ENCODE results near the gene CAMK1.

Gene CAMK1

DNA sequence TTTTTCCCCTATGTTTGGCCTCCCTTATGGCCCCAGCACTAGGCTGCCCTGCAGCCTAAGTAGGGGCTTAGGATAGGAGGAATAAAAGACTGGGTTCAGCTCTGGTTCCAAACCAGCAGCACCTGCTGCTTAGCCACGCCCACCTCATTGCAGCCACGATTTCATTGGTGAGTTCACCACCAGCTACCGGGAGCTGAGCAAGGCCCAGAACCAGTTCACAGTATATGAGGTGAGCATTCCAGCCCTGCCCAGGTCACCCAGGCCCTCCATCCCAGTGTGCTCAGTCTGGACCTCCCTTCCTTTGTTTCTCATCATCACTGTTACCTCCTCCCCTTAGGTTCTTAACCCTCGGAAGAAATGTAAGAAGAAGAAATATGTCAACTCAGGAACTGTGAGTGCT is 54.6 kb downstream of the CAMK1 start:
- no peak for DNase-seq (ENCODE audit: low read depth)
- no peak overlapping the region for H3K4me3 ChIP-seq (ENCODE audit: low read depth, low read length)
- TF ChIP-seq, protein P1, sequence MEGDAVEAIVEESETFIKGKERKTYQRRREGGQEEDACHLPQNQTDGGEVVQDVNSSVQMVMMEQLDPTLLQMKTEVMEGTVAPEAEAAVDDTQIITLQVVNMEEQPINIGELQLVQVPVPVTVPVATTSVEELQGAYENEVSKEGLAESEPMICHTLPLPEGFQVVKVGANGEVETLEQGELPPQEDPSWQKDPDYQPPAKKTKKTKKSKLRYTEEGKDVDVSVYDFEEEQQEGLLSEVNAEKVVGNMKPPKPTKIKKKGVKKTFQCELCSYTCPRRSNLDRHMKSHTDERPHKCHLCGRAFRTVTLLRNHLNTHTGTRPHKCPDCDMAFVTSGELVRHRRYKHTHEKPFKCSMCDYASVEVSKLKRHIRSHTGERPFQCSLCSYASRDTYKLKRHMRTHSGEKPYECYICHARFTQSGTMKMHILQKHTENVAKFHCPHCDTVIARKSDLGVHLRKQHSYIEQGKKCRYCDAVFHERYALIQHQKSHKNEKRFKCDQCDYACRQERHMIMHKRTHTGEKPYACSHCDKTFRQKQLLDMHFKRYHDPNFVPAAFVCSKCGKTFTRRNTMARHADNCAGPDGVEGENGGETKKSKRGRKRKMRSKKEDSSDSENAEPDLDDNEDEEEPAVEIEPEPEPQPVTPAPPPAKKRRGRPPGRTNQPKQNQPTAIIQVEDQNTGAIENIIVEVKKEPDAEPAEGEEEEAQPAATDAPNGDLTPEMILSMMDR (conservative IDR thresholded peaks at IDR 0.05; ENCODE audit: low read depth, low read length), result no peak

DNA sequence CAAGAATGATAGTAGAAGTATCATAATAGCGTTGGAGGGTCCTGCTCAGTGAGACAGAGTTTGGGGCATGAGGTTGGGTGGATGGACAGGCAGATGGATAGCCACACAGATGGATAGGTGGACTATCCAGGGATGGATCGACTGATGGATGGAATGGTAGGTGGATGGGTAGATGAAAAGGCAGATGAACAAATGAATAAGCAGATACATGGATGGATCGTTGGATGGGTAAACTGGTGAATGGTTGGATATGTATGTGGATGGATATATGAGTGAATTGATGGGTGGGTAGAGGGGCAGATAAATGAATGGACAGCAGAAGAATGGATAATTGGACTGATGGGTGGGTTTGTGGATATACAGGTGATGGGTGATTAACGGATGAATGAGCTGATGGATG is 56.6 kb downstream of the CAMK1 start:
- DNase-seq (ENCODE audit: low read depth), result no peak
- H3K4me3 ChIP-seq (ENCODE audit: low read depth, low read length), result no peak overlapping the region
- TF ChIP-seq, protein P1 (conservative IDR thresholded peaks at IDR 0.05; ENCODE audit: low read depth, low read length), result no peak

DNA sequence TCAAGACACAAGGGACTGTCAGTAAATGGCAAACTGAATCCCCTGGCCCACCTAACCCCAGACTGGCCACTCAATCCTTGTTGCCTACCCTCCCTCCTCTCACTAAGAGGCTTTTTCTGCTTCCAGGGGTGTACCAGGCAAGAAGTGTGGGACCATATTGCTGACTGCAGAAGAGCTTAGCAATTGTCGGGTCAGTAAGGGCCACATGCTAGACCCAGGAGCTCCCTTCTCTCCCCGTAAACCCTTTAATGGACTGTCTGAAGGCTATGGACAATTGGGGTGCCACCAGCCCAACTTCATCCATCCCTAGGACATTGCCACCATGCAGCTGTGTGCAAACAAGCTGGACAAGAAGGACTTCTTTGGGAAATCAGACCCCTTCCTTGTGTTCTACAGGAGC is 57.3 kb downstream of the CAMK1 start:
- H3K4me3 ChIP-seq (ENCODE audit: low read depth, low read length), result no peak overlapping the region
- TF ChIP-seq, protein P1 (conservative IDR thresholded peaks at IDR 0.05; ENCODE audit: low read depth, low read length), result no peak
- DNase-seq (ENCODE audit: low read depth), result no peak

DNA sequence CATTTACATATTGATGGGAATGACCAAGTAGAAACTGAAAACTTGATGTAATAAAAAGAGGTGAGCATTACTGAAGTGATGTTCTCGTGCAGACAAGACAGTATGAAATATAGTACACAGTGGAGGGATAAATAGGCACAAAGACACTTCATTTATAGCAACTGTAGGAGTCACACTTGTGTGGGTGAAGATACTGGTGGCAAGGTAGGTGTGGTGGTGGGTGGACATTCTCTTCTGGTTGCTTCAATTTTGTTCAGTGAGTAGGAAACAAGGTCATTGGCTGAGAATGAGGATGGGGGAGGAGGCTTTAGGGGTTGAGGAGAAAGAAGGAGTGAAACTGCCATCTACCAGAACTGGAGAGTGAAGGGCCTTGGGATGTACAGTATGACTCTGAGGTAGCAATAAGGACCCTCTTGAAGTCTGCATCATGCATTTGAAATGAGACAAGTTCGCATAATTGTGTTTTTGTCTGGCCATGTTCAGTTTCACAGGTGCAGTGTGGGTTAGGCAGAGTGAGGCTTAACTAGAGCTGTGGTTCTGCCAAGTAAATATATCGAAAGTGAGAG is 59.5 kb downstream of the CAMK1 start:
- TF ChIP-seq, protein P1 (conservative IDR thresholded peaks at IDR 0.05; ENCODE audit: low read depth, low read length), result no peak
- H3K4me3 ChIP-seq (ENCODE audit: low read depth, low read length), result no peak overlapping the region
- DNase-seq (ENCODE audit: low read depth), result no peak

Data from choroid plexus epithelial cell (primary cell).